GM19351 (cell line): ENCODE data around the gene LUC7L.
A peak's percentile ranks its signal among the peaks of the same experiment; 100 is the strongest.
"Not testable (repeated sequence)": the region's sequence is repeated elsewhere in the genome, so short reads cannot be mapped to it uniquely, and the experiment has no call there.

Experiments used
- ATAC-seq: cut with Tn5 transposase; IDR thresholded peaks from one replicate; pipeline ENCODE4 v1.9.1; 2021; ENCODE audit warnings: mild to moderate bottlenecking, moderate library complexity; ENCODE audit not compliant: unreplicated experiment

Gene LUC7L

DNA sequence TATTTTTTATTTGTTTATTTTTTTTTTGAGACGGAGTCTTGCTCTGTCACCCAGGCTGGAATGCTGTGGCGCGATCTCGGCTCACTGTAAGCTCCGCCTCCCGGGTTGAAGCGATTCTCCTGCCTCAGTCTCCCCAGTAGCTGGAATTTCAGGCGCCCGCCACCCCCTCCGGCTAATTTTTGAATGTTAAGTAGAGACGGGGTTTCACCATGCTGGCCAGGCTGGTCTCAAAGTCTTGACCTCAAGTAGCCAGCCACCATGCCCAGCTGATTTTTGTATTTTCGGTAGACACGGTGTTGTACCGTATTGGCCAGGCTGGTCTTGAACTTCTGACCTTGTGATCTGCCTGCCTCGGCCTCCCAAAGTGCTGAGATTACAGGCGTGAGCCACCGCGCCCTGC, 1.1 kb upstream of the LUC7L start:
- not testable (repeated sequence) for ATAC-seq

GRCh38 chr16:229731-230281, 557 bp upstream of the LUC7L start:
- ATAC-seq: no peak

DNA sequence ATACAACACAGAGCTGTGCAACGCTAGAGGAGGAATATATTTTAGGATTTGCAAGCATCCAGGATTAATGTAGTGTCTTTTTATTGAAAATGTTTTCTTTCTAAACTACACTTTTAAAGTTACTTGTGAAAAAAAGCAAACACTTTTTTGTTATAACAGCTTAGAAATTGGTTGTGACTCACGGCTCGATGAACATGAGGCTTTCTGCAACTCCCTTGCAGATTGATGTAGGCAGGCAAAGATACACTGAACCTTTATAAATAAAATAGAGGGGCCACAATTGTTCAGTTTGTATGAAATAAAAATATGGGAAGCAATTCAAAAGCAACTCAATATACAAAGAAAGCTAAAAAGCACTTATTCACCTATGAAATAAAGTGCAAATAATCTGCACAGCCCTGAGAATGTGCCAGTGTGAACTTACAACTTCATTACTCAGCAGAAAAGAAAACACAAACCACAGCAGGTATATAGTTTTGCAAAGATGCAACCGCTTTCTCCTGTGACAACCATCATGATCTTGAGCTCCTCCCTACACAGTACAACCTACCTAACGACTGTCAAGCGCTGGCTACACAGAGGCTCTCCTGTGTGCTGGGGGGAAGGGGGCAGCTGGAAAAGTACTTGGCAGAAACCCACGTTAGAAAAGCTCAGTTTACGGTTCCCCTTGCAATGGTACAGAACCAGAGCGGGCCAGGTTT, 948 bp downstream of the LUC7L start:
- ATAC-seq: peak; percentile 27

GRCh38 chr16:220021-220420, 9.2 kb downstream of the LUC7L start:
- no peak for ATAC-seq

- ATAC-seq: no peak
Measured at GRCh38 chr16:212999-213398, 16.2 kb downstream of the LUC7L start.

GRCh38 chr16:211631-212180, 17.5 kb downstream of the LUC7L start:
- not testable (repeated sequence) for ATAC-seq

DNA sequence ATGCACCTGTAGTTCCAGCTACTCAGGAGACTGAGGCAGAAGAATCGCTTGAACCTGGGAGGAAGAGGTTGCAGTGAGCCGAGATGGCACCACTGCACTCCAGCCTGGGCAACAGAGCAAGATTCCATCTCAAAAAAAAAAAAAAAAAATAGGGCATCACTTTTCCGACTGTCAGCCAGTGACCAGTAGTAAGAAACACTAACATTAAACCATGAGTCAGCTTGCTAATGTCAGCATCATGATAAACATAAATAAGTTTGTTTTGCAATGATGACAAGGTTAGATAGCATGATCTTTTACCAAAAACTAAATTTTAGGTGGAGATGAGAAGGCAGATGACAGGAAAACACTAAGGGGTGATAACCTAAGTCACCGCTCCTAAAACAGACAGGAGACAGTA, 19.9 kb downstream of the LUC7L start:
- not testable (repeated sequence) for ATAC-seq

- ATAC-seq: not testable (repeated sequence)
Measured at GRCh38 chr16:204046-204445, 25.2 kb downstream of the LUC7L start.

GRCh38 chr16:203246-203645, 26.0 kb downstream of the LUC7L start:
- no peak for ATAC-seq

GRCh38 chr16:200388-200787, 28.9 kb downstream of the LUC7L start:
- ATAC-seq: no peak

GRCh38 chr16:194516-194915, 34.7 kb downstream of the LUC7L start:
- ATAC-seq: no peak

GRCh38 chr16:193441-193840, 35.8 kb downstream of the LUC7L start:
- ATAC-seq: no peak

DNA sequence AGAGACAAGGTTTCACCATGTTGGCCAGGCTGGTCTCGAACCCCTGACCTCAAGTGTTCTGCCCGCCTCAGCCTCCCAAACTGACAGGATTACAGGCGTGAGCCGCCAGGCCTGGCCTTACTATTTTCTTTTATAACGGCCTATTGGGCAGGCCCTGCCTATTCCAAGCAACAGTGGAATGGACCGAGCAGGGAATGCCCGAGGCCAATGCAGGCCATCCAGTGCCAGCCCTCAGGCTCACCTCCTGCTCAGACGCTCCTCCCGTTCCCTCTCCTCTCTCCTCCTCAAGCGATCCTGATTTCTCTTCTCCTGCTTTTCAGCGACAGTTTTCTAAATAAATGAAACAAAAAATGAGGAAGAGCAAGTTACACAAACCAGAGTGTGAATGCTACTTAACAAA, 36.6 kb downstream of the LUC7L start:
- no peak for ATAC-seq

- ATAC-seq: no peak
Measured at GRCh38 chr16:191831-192230, 37.4 kb downstream of the LUC7L start.

DNA sequence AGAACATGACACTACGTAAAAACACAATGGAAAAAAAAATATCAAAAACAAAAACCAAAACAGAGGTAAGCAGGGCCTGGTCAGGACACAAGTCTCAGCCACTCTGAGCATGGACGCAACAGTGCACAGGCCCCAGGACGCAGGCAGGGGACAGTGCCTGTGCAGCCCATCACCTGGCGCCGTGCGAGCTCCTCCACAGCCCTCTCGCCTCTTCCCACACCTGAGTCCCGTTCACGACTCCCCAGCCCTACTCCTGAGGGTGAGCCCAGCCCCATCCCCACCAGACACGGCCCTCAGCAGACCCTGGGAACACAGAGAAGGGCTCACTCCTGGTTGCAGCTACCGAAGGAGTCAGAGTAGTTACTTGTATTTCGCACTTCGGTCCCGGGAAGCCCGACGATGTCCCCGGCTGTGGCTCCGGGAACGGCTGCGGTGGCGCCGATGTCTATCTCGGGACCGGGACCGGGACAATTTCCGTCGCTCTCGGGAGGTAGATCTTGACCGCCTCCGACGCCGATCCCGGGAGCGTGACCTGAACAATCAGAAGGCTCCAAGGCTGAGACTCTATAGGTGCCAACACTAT, 39.6 kb downstream of the LUC7L start:
- no peak for ATAC-seq

DNA sequence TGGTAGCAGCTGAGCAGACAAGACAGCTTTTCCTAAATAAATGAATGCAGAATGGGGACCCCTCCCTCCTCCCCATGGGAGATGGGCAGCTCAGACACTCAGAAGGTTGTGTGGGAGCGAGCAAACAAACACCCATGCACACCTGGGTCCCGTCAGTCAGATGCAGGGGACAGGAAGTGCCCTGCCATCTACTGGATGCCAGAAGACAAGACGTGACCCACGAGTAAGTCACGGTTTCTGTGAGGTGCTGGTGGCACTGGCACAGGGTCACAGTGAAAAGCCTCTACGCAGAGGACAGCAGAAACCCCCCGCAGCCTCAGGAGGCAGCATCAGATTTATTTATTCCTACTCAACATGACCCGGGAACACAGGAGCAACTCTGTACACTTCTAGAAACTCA, 40.6 kb downstream of the LUC7L start:
- ATAC-seq: no peak

DNA sequence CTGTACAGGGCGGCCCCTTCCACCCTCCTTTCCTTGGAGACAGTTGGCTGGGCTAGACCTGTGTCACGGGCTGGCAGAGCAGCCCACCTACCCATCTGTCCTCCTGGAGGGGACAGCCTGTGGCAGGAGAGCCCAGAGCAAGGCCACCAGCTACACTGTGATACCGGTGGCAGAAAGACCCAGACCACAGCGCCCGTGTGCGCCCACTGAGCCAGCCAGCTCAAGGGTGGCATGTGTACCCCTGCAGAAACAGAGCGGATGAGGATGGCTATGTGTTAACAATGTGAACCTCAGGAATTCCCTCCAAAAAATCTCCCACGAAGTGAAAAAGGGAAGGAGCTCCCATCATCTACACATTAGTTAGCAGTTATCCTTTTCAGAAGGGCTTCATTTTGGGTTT, 41.9 kb downstream of the LUC7L start:
- ATAC-seq: no peak

DNA sequence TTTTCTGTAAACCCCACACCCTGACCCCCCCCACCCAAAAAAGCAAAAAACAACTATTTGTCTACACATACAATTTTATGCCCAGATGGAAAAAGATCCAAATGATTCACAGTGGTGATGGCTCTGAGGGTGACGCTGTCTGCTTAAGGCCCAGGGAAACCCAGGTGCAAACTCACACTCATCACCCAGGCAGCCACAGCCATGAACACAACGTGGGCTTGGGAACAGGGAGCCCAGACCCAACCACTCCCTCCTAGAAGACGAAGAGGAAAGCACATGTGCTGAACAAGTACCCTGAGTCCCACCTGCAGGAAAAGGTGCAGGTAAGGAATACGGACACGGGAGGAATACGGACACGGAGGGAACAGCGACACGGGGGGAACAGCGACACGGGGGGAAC, 43.6 kb downstream of the LUC7L start:
- ATAC-seq: no peak

DNA sequence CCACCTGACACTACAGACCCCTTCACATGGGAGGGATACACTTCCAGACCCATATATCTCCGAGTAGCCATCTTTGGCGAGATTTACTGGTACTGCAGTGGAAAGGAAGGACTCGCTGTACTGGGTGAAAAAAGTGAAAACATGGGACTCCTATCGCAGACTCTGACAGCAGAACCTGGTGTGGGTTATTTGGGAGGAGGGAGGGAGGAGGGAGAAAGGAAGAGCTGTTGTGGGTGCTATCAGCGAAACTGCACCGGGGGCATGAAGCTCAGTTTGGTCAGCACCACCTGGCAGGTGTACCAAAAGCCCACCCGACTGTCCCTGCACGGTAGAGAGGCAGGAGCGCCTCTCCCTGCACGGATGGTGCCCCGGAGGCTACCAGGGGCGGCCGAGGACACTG, 44.0 kb downstream of the LUC7L start:
- ATAC-seq: no peak

- no peak for ATAC-seq
Measured at GRCh38 chr16:183005-183404, 46.2 kb downstream of the LUC7L start.

DNA sequence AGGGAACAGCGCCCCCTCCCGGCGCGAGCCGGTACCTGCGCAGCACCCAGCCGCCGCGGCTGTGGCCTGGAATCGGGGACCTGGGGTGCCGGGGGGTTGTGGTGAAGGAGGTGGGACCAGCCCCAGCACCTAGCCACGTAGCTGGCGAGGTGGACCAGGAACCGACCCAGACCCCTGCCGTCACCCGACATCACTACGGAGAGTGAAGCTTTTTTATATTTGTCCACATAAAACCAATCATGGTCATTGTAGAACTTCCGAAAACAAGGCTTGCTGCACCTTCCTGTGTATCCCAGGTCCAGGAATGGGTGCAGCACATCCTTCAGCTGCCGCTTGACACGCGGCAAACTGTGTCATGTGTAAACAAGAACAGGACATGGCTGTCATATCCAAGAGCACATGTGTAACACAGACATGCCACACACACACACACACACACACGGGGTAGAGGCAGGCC, 47.7 kb downstream of the LUC7L start:
- no peak for ATAC-seq
